Smooth muscle cell of the umbilical artery (primary cell): Measurements from ENCODE around the gene OR4K15. TPM values are rescaled to one million over a fixed set of nuclear protein-coding genes. Genes with fewer than 3 reads are reported as not detected.

Experiments
- total RNA-seq: library from RNA; depleted of rRNA; stranded (reverse); fragments of >200 nt; gene quantifications from 2 replicates; pipeline ENCODE4 v1.2.3, GENCODE V29; 2014

OR4K15 gene
- not detected in 2 replicates for total RNA-seq

GRCh38 chr14:19975291-19975690 is at the start of gene OR4K15:
Gene OR4K15, plus strand, starts transcription at chr14:19975591. Its CDS starts 0 bp downstream, at chr14:19975591.

GRCh38 chr14:19930617-19931016 is 44.8 kb upstream of the OR4K15 start, which contains the start of gene OR4K1:
Gene OR4K1, plus strand, starts transcription at chr14:19930917. Its CDS starts 4,750 bp downstream, at chr14:19935667.

GRCh38 chr14:20001863-20002262 is 26.5 kb downstream of the OR4K15 start, which contains the start of gene OR4Q2:
Gene OR4Q2, plus strand, starts transcription at chr14:20002163.

GRCh38 chr14:20019257-20019865 is 44.0 kb downstream of the OR4K15 start, which contains the start of gene OR4K14:
Gene OR4K14, minus strand, starts transcription at chr14:20019307. Its CDS starts 4,114 bp downstream, at chr14:20015193.

Other genes starting within 250 kb of the OR4K15 start
- gene OR4Q3, start 232.0 kb upstream of the OR4K15 start, total RNA-seq = not detected in 2 replicates
- gene OR4M1, start 202.1 kb upstream of the OR4K15 start, total RNA-seq = not detected in 2 replicates
- not detected in 2 replicates for gene OR4N2, start 171.8 kb upstream of the OR4K15 start, total RNA-seq
- not detected in 2 replicates for gene OR4K2, start 100.4 kb upstream of the OR4K15 start, total RNA-seq
- not detected in 2 replicates for gene OR4K5, start 55.0 kb upstream of the OR4K15 start, total RNA-seq
- gene OR4K1, start 44.7 kb upstream of the OR4K15 start, total RNA-seq = not detected in 2 replicates
- not detected in 2 replicates for gene OR4Q2, start 26.6 kb downstream of the OR4K15 start, total RNA-seq
- gene OR4K14, start 43.7 kb downstream of the OR4K15 start, total RNA-seq = not detected in 2 replicates
- gene OR4K13, start 60.4 kb downstream of the OR4K15 start, total RNA-seq = not detected in 2 replicates
- not detected in 2 replicates for gene OR4L1, start 84.5 kb downstream of the OR4K15 start, total RNA-seq
- gene OR4K17, start 135.1 kb downstream of the OR4K15 start, total RNA-seq = not detected in 2 replicates
- not detected in 2 replicates for gene OR4N5, start 163.2 kb downstream of the OR4K15 start, total RNA-seq
- not detected in 2 replicates for gene OR11G2, start 215.3 kb downstream of the OR4K15 start, total RNA-seq
- not detected in 2 replicates for gene OR11H6, start 248.1 kb downstream of the OR4K15 start, total RNA-seq